HepG2 (cell line): ENCODE results near the gene DHRS13. TPM values are rescaled to one million over a fixed set of nuclear protein-coding genes. Genes with fewer than 3 reads are reported as not detected.

Experiments
- ARHGAP35 ChIP-seq: sonication (generic); formaldehyde crosslinking; IDR thresholded peaks from 2 replicates; pipeline ENCODE4 v1.9.0; 2022; ENCODE audit warnings: mild to moderate bottlenecking, inconsistent platforms, moderate library complexity, missing genetic modification reagents, borderline replicate concordance
- DPF2 ChIP-seq: sonication (generic); formaldehyde crosslinking; IDR thresholded peaks from 2 replicates; pipeline ENCODE4 v1.4.0; 2020; ENCODE audit warnings: mild to moderate bottlenecking, low read depth, missing genetic modification reagents, borderline replicate concordance
- FOXA1 ChIP-seq, 2 experiments: fragments of 450-650 bp in 1 of 2; sonication (generic) in 1 of 2; formaldehyde crosslinking in 1 of 2; IDR thresholded peaks; 2 replicates each; pipeline versions ENCODE4 v1.4.0 to v1.6.1; 2016 to 2020; ENCODE audit warnings: missing genetic modification reagents in 1 of 2
- KAT8 ChIP-seq: IDR thresholded peaks from 2 replicates; pipeline ENCODE4 v1.6.1; 2016; ENCODE audit warnings: missing genetic modification reagents, missing compliant biosample characterization
- MYC ChIP-seq: sonication (generic); formaldehyde crosslinking; IDR thresholded peaks from 2 replicates; pipeline ENCODE4 v1.9.0; 2021; ENCODE audit warnings: missing genetic modification reagents, borderline replicate concordance
- NCOR1 ChIP-seq: fragments of 200-600 bp; sonication (generic); IDR thresholded peaks from 2 replicates; pipeline ENCODE4 v1.7.0; 2017; ENCODE audit warnings: antibody characterized with exemption, low read length, borderline replicate concordance
- THYN1 ChIP-seq: sonication (generic); formaldehyde crosslinking; IDR thresholded peaks from 2 replicates; pipeline ENCODE4 v1.8.1; 2023; ENCODE audit warnings: low read depth, mild to moderate bottlenecking, moderate library complexity, missing genetic modification reagents, borderline replicate concordance
- YY1 ChIP-seq: IDR thresholded peaks from 2 replicates; pipeline ENCODE4 v1.6.1; 2011; ENCODE audit warnings: low read length, low read depth, moderate library complexity, mild to moderate bottlenecking; ENCODE audit not compliant: insufficient read depth, insufficient replicate concordance
- ZBTB39 ChIP-seq: sonication (generic); formaldehyde crosslinking; IDR thresholded peaks from 2 replicates; pipeline ENCODE4 v1.5.0; 2020; ENCODE audit warnings: missing genetic modification reagents
- ZNF143 ChIP-seq: sonication (generic); formaldehyde crosslinking; IDR thresholded peaks from 2 replicates; pipeline ENCODE4 v1.4.0; 2020; ENCODE audit warnings: missing genetic modification reagents
- ZNF556 ChIP-seq: sonication (generic); formaldehyde crosslinking; IDR thresholded peaks from 2 replicates; pipeline ENCODE4 v1.4.0; 2020; ENCODE audit warnings: mild to moderate bottlenecking, missing genetic modification reagents, borderline replicate concordance
- ZNF563 ChIP-seq: sonication (generic); formaldehyde crosslinking; IDR thresholded peaks from 2 replicates; pipeline ENCODE4 v1.8.0; 2022; ENCODE audit warnings: mild to moderate bottlenecking, moderate library complexity, missing genetic modification reagents
- ZNF660 ChIP-seq: sonication (generic); formaldehyde crosslinking; IDR thresholded peaks from 2 replicates; pipeline ENCODE4 v1.5.1; 2020; ENCODE audit warnings: mild to moderate bottlenecking, low read depth, missing genetic modification reagents, borderline replicate concordance
- polyA plus RNA-seq, 8 experiments: library from polyadenylated mRNA; depleted of rRNA in 3 of 8; stranded (reverse) in 7 of 8; unstranded in 1 of 8; fragments of >200 nt; fragmentation: Illumina TruSeq in 4 of 8; extraction: Trizol in 4 of 8; gene quantifications; 2 replicates each; pipeline versions ENCODE4 v1.2.1 to v1.2.3, GENCODE V29; 2011 to 2016; ENCODE audit warnings: low read depth in 4 of 8, missing spikeins in 1 of 8, mixed read lengths in 1 of 8; ENCODE audit not compliant: insufficient read depth in 1 of 8
- total RNA-seq, 5 experiments: library from RNA; depleted of rRNA; stranded (reverse); fragments of >200 nt; fragmentation: Illumina TruSeq; extraction: Trizol; gene quantifications; 2 replicates each; pipeline ENCODE4 v1.2.3, GENCODE V29; 2016; ENCODE audit warnings: low read depth in 1 of 5
- TF ChIP-seq, protein P1 (sequence below): sonication (generic); formaldehyde crosslinking; conservative IDR thresholded peaks from 2 replicates; pipeline ENCODE4 v1.4.0; 2020; ENCODE audit warnings: mild to moderate bottlenecking, missing genetic modification reagents, moderate library complexity
- TF ChIP-seq, protein P2 (sequence below): sonication (generic); formaldehyde crosslinking; IDR thresholded peaks from 2 replicates; pipeline ENCODE4 v1.8.0; 2023; ENCODE audit warnings: mild to moderate bottlenecking, missing genetic modification reagents
- TF ChIP-seq, protein P3 (sequence below): IDR thresholded peaks from 2 replicates; pipeline ENCODE4 v1.6.1; 2018; ENCODE audit warnings: missing genetic modification reagents
- TF ChIP-seq, protein P4 (sequence below): sonication (generic); formaldehyde crosslinking; IDR thresholded peaks from 2 replicates; pipeline ENCODE4 v1.5.0; 2020; ENCODE audit warnings: mild to moderate bottlenecking, missing genetic modification reagents

The DHRS13 gene
- total and polyA plus RNA-seq, 2 of the 13 experiments (the other 11 are each of a cell fraction or from before 2014, with no cell fraction given), result 11.8 to 12.6 TPM

- TF ChIP-seq, protein P1, sequence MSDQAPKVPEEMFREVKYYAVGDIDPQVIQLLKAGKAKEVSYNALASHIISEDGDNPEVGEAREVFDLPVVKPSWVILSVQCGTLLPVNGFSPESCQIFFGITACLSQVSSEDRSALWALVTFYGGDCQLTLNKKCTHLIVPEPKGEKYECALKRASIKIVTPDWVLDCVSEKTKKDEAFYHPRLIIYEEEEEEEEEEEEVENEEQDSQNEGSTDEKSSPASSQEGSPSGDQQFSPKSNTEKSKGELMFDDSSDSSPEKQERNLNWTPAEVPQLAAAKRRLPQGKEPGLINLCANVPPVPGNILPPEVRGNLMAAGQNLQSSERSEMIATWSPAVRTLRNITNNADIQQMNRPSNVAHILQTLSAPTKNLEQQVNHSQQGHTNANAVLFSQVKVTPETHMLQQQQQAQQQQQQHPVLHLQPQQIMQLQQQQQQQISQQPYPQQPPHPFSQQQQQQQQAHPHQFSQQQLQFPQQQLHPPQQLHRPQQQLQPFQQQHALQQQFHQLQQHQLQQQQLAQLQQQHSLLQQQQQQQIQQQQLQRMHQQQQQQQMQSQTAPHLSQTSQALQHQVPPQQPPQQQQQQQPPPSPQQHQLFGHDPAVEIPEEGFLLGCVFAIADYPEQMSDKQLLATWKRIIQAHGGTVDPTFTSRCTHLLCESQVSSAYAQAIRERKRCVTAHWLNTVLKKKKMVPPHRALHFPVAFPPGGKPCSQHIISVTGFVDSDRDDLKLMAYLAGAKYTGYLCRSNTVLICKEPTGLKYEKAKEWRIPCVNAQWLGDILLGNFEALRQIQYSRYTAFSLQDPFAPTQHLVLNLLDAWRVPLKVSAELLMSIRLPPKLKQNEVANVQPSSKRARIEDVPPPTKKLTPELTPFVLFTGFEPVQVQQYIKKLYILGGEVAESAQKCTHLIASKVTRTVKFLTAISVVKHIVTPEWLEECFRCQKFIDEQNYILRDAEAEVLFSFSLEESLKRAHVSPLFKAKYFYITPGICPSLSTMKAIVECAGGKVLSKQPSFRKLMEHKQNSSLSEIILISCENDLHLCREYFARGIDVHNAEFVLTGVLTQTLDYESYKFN (CRISPR knock-in tag), result 0 out of 2 replicates have a peak, but pooled peaks have one; percentile 5
- TF ChIP-seq ARHGAP35 (CRISPR knock-in tag), result no peak
- TF ChIP-seq, protein P2, sequence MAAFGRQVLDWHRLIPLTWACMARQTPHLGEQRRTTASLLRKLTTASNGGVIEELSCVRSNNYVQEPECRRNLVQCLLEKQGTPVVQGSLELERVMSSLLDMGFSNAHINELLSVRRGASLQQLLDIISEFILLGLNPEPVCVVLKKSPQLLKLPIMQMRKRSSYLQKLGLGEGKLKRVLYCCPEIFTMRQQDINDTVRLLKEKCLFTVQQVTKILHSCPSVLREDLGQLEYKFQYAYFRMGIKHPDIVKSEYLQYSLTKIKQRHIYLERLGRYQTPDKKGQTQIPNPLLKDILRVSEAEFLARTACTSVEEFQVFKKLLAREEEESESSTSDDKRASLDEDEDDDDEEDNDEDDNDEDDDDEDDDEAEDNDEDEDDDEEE (CRISPR knock-in tag), result peak; percentile 23; the same call in 1 of the 2 replicates
- TF ChIP-seq MYC (CRISPR knock-in tag), result peak; percentile 29; the same call in 1 of the 2 replicates
- TF ChIP-seq THYN1, result no peak
- TF ChIP-seq, protein P3, sequence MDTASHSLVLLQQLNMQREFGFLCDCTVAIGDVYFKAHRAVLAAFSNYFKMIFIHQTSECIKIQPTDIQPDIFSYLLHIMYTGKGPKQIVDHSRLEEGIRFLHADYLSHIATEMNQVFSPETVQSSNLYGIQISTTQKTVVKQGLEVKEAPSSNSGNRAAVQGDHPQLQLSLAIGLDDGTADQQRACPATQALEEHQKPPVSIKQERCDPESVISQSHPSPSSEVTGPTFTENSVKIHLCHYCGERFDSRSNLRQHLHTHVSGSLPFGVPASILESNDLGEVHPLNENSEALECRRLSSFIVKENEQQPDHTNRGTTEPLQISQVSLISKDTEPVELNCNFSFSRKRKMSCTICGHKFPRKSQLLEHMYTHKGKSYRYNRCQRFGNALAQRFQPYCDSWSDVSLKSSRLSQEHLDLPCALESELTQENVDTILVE (CRISPR knock-in tag), result 0 out of 2 replicates have a peak, but pooled peaks have one; percentile 25
- TF ChIP-seq KAT8 (CRISPR knock-in tag), result 0 out of 2 replicates have a peak, but pooled peaks have one; percentile 25
- TF ChIP-seq, protein P4, sequence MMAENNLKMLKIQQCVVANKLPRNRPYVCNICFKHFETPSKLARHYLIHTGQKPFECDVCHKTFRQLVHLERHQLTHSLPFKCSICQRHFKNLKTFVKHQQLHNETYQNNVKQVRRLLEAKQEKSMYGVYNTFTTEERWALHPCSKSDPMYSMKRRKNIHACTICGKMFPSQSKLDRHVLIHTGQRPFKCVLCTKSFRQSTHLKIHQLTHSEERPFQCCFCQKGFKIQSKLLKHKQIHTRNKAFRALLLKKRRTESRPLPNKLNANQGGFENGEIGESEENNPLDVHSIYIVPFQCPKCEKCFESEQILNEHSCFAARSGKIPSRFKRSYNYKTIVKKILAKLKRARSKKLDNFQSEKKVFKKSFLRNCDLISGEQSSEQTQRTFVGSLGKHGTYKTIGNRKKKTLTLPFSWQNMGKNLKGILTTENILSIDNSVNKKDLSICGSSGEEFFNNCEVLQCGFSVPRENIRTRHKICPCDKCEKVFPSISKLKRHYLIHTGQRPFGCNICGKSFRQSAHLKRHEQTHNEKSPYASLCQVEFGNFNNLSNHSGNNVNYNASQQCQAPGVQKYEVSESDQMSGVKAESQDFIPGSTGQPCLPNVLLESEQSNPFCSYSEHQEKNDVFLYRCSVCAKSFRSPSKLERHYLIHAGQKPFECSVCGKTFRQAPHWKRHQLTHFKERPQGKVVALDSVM (CRISPR knock-in tag), result no peak
- no peak for TF ChIP-seq FOXA1 (IDR thresholded peaks at IDR 0.05)
- peak; percentile 9; the same call in 1 of the 2 replicates for TF ChIP-seq FOXA1 (CRISPR knock-in tag; IDR thresholded peaks at IDR 0.05)
- 0 out of 2 replicates have a peak, but pooled peaks have one; percentile 4 for TF ChIP-seq ZNF556 (CRISPR knock-in tag)
- no peak for TF ChIP-seq DPF2
- no peak for TF ChIP-seq NCOR1
- TF ChIP-seq ZBTB39 (CRISPR knock-in tag), result 0 out of 2 replicates have a peak, but pooled peaks have one; percentile 32
- TF ChIP-seq ZNF660, result no peak
- peak; percentile 85 for TF ChIP-seq YY1
- TF ChIP-seq ZNF563, result peak; percentile 46; the same call in 1 of the 2 replicates
- no peak for TF ChIP-seq ZNF143 (CRISPR knock-in tag)
Observed at GRCh38 chr17:28949185-28950016, 46.5 kb upstream of the DHRS13 start (continued).
